Activated CD4-positive, alpha-beta T cell treated with anti-CD3 and anti-CD28 coated beads, Interleukin-2, amount 50 U/mL, for 4 hours (primary cell): ENCODE data around the gene TMPRSS6.
A peak's percentile ranks its signal among the peaks of the same experiment; 100 is the strongest.

Experiments used
- DNase-seq, 2 experiments: peaks; one replicate each; pipeline ENCODE4 v3.0.0-alpha.2; 2020

TMPRSS6 gene

DNA sequence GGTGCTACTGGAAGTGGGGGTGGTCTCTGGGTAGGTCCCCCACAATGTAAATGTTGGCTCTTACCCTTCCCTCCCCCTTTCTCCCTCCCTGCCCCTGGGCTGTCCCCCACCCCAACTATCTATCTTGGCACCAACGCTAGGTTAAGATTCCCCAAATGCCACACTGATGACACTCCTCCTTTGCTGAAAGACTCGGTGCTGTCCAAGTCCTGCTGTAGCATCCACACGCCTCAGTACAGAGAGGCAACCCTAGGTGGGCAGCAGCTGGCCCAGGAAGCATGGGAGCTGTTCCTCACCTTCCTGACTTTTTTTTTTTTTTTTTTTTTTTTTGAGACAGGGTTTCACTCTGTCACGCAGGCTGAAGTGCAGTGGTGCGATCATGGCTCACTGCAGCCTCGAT lies 61.4 kb downstream of the TMPRSS6 start:
- no peak for DNase-seq

DNA sequence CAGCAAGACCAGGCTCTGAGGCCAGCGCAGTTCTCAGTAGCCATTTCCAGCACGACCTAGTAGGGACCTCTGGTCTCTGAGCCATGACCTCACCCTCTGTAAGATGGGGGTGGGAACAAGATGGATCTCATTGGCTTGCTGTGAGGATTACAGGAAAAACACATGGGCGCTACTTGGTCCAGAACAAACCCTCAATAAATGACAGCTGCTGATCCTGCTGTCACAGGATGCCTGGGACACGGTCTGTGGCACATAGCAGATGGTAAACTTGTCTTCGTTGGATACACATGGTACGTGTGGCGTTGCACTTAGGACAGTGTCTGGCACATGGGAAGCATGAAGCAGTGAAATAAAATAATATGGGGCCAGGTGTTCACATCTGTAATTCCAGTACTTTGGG lies 62.5 kb downstream of the TMPRSS6 start:
- no peak for DNase-seq

DNA sequence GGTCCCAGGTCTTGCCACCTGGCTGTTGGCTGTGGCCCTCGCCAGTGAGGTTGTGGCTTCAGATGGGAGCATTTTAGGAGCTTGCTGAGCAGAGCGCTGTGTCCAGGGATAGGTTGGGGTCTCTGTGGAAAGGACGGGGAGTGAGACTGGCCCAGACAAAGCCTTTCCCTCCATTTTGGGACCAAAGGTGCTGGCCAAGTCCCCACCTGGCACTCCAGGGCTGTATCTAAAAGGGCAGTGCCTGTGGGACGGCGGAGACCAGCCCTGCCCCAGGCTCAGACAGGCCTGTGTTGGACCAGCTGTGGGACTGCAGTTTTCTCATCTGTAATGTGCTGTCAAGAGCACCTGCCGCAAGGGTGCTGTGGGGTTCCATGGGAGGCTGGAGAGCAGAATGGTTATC lies 62.9 kb downstream of the TMPRSS6 start:
- DNase-seq, result no peak

DNA sequence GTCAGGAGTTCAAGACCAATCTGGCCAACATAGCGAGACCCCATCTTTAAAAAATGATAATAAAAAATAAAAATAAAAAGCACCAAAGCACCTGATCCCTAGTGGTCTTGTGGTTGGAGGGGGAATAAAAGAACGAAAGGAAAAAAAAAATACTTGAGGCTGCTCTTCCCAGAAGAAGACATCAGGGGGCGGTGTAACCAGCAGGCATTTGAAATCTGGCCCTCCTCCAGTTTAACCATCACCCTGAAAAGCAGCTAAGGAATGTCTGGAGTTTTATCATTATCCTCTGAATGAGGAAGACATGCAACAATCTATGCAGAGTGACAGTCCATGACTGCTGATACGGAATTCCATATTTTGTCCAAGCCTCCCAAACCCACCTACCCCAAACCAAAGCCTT lies 63.6 kb downstream of the TMPRSS6 start:
- DNase-seq, result no peak

DNA sequence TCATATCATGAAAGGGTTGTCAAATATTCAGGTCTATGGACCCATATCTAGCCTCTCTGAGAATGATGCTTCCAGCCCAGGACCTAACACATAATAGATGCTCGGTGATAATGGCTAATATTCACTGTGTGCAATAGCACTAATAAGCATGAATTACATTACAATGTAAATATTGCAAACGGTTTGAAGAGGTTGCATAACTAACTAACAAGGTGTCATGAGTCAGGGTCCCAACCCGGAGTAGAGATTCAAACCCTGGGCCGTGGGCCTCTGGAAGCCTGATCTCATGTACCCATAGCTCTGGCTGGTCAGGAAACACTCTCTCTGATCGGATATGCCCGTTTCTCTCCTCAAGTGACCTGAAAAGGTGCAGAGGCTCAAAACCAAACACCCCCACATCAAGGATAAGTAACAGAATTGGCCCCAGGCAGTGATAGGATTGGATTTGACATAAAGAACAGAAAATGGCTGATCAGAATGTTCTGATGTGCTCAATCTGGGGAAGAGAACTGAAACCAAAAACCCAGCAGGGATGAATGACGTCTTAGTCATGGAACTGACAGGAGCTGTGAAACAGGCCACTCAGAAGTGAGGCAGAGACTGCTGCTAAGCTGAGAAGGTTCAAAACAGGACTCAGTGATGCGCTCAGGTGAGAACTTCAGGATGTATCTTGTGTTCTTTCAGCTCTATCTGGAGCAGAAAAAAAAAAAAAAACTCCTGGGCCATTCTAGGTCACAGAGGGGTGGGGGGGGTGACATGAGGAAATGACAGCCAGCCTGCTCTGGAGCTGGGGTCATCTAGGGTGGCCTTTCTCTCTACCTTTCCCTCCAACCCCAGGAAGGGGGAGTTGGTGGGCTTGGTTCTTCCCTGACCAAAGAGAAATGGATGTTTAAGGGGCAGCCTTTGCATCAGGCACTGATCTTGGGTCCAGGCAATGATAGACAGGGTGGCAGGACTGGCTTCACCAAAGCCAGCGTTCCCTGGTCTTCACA lies 64.6 kb downstream of the TMPRSS6 start:
- no peak for DNase-seq

DNA sequence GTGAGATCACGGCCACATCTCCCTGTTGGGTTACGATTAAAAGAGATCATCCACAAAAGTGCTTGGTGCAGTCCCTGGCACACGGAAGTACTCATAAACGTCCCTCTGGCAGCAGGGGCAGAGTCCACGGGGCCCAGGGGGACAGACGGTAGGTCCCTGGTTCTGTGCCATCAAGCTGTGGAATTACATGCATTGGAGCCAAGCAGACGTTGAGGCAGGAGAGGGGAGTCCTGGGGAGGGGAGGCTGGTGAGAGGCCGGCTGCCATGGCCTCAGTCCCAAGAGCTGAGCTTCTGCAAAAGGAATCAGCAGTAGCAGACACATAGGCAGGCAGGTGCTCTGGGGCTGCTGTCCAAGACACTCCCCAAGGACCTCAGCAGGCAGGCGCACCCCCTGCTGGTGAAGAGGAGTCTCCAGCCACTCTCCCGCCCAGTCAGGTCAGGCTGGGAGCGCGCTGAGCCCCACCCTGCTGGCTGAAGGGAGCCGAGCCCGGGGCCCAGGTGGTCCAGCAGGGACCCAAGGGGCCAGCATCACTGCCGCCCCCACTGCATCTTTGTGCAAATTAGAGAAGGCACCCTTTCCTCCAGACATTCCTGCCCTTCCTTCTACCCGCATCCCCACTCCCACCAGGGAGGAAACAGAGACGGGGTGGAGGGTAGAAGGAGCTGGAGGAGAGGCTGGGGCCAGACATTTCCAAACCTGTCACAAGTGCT lies 65.5 kb downstream of the TMPRSS6 start:
- peak in 1 of 2 experiments; percentile 11 for DNase-seq

DNA sequence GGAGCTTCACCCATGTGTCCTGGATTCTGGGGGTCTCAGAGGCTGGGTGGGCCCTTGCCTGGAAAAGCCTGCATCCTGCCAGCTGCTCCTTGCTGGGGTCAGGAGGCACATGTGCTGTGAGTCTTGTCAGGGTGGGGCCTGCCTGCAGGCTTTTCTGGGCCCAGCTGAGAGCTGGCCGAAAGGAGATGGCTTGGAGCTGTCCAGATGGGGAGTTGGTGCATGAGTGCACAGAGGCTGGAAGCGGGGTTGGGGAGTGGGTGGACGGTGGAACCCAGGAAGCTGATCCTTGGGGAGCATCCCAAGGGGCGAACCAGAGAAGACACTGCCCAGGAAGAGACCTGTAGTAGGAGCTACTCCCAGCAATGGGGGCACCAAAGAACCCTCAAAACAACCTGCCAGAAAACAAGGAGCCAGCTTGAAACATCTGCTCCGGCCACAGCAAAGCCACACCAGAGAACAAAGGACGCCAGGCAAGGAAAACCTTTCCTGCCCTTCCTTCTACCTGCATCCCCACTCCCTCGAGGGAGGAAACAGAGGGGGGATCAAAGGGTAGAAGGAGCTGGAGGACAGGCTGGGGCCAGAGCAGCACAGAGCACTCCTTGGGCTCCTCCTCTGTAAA lies 66.2 kb downstream of the TMPRSS6 start:
- DNase-seq, result no peak

DNA sequence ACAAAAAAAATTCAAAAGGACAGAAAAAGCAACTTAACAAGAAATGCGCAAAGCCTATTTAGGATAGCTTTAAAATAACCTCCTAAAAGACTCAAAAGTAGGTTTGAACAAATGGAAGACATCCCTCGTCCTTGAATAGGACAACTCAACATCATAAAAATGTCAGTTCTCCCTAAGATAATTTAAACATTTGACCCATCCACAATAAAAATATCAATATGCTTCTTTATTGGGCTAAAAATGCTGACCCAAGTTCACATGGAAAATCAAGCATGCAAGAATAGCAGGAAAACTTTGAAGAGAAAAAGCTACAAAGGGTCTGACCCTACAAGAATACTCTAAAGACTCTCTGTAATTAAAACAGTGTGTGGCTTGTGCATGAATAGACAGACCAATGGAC lies 70.0 kb downstream of the TMPRSS6 start:
- DNase-seq, result no peak

DNA sequence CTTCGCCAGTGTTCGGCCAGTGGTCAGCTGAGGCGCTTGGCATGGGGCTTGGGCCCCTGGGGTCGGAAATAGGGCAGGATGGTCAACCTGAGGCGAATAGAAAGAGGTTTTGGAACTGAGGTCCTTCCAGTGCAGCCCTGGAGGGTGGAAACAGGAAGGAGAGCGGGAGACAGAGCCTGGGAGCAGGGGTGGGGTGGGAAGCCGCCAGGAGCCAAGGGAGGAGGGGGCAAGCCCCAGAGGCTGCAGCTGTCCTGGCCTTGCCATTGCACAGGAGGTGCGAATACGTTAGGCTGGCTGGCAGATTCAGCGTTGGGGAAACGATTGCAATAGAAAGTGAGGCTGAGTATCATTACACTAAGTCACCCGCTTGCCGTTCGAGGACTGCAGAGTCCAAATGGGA lies 71.8 kb downstream of the TMPRSS6 start:
- no peak for DNase-seq

DNA sequence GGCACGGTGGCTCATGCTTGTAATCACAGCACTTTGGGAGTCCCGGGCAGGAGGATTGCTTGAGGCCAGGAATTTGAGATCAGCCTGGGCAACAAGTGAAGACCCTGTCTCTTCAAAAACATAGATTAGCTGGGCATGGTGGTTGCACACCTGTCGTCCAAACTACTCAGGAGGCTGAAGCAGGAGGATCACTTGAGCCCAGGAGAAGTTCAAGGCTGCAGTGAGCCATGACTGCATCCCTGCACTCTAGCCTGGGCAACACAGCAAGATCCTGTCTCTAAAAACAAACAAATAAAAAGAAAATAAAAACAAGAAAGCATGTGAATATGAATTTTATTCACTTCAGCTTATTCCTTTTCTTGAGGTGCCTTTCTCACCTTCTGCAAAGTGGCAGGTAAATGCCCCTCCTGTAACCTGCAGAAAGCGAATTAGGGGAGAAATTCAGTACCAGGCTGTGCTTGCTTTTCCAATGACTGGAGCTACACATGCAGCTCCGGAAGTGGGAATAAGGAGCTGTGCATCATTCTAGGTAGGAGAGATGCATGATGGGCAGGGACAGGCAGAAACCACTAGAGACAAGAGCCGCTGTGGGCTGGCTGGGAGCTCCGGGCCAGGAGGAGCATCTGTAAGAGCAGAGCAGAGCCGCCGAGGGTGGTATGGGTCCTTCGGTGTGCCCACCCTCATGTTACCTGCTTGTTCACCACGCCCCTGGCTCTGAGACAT lies 72.7 kb downstream of the TMPRSS6 start:
- DNase-seq, result no peak

DNA sequence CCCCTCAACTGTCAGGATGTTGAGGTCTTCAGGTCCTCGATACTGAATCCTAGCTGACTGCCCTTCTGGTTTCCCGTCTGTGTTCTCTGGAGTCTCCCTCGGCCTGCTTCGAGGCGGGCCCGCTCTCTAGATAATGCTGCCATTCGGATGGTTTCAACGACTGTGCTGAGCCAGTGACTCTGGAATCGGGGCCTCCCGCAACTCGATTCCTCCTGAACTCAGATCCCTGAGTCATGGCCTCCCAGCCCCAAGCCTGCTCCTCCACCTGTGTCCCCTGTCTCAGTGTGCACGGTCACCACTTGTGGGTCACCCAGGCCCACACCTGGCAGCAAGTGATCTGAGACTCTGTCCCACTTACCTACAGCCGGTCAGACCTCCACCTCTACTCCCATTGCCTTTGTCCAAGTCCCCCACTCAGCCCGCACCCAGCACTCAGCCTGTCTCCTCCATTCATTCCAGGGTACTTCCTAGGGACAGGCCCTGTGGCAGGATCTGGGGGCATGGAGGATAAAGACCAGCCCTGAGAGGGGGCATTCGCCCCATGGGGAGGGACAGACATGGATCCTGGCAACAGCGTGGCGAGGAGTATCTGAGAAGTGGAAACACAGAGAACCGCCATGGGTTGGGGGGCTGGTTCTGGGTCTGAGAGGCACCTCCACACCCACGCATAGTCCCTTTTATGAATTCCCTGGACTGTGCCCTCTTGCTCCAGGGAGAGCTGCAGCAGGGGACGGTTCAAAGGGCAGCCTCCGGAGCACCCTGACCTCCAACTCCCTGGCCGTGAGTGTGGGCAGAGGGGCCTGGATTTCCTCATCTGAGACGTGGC lies 75.7 kb downstream of the TMPRSS6 start:
- DNase-seq, result no peak

DNA sequence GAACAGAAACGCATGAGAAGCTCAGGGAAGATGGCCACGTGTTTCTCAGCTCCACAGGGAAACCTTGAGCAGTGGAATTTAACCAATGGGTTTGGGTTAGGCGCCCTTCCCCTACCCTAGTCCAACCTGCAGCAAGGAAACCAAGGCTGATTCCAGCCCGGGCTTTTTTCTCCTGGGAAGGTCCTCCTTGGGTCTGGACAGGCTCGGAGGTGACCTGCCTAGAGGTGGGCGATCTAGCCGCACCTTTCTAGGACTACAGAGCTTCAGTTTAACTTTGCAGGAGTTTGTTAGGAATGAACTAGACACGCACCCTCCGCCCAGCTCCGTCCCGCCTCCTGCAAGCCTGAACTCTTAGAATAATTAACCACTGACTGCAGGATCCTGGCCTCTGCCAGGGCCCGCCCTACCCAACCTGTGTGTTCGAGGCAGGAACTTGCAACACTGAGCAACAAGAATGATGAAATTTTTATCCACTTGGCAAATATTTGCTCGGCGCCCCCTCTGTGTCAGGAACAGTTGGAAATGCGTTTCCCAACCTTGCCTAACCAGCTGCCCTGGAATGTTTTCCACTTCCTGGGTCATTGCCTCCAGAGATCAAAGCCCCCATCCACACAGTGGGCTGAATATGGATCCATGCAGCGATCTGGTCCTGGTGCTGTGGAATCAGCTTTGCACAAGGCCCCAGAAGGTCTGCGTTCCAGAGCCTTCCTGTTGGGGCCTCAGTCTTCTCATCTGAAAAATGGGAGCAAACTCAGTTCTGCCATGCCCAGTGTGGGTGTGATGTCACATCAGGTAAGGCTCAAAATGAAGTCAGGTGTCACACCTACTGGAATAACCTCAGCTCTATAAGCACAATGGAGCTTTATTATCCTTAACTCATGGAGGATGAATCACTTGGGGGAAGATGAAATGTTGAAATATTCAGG lies 76.7 kb downstream of the TMPRSS6 start:
- DNase-seq, result no peak

DNA sequence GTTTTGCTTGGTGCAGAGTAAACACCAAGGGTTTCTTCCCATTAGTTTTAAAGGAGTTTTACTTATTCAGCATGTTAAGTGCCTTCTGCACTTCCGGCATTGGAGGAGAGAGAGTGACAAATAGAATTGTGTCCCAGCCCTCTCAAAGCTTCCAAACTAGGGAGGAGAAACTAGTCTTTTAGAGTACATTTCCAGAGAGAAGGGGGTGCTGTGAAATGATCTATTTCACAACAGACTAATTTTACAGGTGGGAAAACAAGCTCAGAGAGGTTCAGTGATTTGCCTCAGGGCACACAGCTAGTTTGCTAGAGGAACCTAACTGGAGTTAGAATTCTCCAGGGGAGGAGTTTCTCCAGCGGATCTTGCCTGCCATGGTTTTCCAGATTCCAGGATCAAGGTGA lies 77.4 kb downstream of the TMPRSS6 start:
- no peak for DNase-seq

DNA sequence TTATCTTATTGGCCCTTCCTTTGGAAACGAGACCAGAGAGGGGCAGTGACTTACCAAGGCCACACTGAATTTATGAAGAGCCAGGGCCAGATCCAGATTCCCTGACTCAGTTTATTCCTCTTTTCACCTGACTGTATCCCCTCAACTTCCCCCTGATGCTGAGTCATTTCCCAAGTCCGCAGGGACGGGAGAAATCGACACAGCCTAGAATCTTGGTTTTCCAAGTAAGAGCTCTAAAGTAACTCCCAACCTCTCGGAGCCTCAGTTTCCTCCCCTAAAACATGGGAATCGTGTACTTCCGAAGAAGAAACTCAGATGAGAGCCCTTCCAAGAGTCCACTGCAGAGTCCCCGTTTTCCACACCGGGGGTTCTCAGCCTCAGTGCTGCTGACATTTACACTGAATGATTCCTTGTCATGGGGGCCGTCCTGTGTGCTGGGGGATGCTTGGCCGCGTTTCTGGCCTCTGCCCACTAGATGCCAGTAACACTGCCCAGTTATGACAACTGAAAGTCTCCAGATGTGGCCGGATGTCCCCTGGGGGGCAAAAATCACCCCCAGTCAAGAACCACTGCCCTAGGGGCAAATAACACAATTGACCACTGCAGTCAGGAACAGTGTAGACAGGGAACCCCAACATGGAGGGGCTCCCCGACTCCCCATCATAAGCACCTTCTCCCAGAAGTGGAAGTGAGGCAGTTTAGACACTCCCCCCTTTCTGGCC lies 78.8 kb downstream of the TMPRSS6 start:
- no peak for DNase-seq

DNA sequence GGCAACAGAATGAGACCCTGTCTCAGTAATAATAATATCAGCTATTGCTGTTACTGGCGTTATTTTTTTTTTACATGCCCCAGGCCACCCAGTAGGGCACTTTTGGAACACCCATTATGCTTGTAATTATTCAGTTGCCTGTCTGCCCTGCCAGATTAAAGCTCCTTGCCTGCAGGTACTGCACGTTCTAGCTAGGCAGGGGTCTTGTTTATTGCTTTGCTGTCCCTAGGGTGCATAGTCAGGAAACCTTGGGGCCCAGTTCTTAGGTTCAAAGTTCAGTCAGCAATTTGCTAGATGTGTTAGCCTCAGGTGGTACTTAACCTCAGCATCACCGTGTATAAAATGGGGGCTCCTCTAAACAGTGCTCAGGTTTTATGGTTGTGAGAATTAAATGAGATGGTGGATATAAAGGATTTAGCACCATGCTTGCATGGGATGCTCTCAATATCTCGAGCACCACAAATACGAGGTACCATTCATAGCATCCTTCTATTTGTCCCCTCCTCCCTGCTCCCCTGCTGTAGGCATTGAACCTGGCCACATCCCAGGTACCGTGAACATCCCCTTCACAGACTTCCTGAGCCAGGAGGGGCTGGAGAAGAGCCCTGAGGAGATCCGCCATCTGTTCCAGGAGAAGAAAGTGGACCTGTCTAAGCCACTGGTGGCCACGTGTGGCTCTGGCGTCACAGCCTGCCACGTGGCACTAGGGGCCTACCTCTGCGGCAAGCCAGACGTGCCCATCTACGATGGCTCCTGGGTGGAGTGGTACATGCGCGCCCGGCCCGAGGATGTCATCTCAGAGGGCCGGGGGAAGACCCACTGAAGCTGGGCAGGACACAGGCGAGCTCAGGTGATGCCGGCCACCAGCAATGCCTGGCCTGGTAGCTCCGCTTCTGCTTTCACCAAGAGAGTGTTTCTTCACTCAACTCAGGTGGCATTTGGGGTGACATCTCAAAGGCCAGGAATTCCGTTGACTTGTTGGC lies 80.5 kb downstream of the TMPRSS6 start:
- no peak for DNase-seq

DNA sequence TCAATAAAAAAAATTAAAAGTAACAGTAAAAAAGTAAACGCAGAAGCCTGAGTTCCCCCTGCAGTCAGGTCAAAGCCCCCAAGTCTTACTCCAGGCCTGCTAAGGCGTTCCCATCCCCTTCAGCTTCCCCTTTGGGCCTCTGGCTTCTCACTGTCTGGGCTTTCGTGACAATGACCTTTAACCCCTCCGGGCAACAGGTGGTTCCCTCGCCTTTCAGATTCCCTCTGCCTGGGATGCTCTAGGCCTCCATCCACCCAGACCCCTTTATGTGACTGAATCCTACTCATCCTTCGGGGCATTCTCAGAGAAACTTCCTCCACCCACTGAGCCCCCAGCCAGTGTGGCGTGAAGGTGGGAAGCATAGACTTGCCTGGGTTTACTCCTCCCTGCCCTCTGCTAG lies 82.0 kb downstream of the TMPRSS6 start:
- no peak for DNase-seq

DNA sequence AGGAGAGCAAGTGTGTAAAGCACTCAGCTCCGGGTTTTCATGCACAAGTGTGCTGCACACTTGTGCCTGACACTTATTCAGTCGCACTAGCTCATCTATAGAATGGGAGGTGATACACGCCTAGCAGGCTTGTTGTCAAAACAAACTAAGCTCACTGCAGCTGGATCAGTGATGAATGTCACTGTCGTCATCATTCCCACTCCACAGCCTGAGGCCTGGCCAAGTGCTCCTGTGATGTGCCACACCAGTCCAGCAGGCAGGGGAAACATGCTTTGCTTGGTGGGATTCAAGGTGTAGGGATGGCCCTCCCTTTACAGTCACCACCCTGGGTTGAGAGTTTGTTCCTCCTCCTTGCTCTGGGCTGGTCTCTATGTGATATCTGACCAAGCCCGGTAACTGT lies 83.2 kb downstream of the TMPRSS6 start:
- no peak for DNase-seq

DNA sequence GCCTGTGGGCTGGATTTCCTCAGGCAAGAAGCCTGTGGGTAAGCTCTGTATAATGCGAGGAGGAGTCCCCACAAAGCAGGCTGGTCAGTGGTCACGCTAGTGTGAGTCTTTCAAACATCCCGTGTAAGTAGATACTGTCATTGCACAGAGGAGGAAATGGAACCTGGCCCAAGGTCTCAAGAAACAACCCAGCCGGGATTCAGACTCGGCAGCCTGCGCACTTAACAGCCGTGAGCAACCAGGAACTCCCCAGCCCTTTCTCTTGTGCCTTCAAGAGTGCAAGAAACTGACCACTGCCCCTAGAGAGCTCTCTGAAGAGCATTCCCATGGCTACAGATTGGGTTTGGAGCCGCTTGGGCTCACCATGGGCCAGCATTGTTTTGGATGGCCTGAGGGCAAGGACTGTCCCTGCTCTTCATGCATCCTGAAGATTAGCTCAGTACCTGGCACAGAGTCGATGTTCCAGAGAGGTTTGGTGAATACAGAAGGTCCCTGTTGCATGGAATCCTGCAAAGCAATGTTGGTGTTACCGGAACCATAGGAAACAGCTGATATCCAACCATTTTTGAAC lies 83.9 kb downstream of the TMPRSS6 start:
- DNase-seq, result no peak
